GM19372 (cell line): ENCODE measurements around the gene CCDC6.
A peak's percentile ranks its signal among the peaks of the same experiment; 100 is the strongest.

Experiments used
- ATAC-seq: cut with Tn5 transposase; IDR thresholded peaks from one replicate; pipeline ENCODE4 v1.9.1; 2021; ENCODE audit warnings: mild to moderate bottlenecking, low read depth, moderate library complexity; ENCODE audit not compliant: unreplicated experiment

The CCDC6 gene

DNA sequence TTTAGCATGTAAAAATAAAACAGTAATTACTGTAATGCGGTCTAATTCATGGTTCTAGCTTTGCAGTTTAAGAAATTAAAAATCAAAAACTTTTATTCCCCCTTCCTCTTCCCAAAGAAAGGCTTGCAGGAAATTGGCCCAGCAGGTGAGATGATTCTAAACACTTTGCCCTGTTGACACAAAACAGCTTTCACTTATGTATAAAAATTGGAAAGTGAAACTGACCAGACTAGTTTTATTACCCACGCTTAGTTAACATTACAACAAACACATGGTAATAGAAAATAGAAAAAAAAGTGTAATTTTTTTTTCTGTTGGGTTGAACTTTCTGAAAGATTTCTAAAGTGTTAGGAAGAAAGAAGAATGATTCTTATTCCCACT is 1.2 kb upstream of the CCDC6 start:
- ATAC-seq, result no peak

DNA sequence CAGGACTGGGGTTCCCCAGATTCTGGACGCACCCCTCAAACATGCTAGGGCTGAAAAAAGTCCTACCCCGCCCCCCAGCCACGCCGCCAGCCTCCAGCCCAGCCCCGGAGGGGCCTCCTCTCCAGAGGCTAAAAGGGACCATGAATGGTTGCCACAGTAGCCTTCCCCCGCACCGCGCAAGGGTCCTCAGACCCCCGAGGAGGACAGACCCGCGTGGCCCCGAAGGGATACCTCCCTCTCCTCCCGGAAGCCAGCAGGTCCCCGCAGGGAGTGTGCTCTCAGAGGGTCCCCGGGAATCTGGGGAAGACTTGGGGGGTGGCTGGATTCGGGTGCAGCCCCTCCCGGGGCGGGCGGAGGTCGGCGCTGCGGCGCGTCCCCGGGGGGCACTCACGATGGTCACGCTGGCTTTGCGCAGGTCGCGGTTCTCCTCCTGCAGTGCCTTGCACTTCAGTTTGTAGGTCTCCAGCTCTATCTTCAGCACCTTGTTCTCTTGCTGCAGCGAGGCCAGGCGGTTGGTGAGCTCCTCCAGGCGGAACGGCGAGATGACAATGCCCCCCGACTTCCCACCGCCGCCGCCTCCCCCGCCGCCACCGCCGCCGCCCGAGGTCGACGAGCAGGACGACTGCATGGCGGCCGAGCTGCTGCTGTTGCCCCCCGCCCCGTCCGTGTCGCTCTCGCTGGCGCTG is 482 bp downstream of the CCDC6 start:
- no peak for ATAC-seq

DNA sequence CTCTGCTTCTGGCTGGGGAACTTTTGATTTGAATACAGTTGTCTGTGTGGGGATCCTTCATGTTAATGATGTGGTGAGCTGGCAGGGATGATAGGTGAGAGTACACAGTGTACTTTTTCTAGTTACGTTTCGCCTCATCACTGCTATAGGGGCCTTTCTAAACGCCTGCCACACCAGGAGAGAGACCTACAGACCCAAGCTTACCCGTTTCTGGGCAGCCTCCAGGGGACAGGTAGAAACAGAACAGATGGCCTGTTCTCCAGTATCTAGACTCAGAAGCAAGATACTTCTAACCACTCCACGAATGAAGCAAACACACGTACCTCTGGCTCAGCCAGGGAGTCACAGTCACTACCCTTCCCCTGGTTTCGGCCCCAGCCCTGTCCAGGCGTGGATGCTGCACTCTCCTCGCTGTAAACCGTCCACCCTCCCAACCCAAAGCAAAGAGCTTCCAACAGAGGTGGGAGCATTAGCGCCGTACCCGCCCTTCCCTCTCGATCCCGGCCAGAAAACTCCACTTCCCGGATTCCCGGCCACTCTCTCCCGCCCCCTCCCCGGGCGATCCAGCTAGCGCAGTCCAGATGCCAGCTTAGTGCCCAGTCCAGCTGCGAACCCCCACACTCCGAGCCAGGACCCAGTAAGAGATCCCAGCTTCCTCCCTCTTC is 1.2 kb downstream of the CCDC6 start:
- ATAC-seq, result peak; percentile 34

DNA sequence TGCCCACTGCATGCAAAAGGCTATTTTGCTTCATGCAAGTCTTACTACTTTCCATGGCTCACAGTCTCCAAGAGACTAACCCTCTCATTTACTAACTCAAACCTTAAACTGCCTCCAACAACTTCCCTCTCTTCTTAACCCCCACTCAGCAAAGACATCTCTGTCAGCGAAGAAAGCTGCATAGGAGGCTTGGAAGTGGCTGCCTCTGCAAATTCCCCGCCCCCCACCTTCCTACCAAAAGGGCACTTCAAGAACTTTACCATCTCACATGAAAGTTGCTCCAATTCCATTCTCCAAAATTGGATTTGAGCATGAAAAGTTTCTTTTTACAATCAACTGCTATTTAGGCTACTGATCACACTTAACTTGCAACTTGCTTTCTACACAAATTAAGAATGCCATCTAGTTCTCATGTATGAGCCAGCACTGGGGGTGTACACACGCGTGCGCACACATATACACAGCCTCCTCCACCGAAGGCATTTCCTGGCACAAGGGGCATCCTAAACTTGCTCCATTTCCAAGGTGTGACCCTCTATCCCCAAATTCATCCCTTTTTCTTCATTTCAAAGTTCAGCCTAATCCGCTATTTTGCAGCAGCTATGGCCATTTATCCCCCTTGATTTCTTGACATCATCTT is 1.8 kb downstream of the CCDC6 start:
- ATAC-seq, result no peak

DNA sequence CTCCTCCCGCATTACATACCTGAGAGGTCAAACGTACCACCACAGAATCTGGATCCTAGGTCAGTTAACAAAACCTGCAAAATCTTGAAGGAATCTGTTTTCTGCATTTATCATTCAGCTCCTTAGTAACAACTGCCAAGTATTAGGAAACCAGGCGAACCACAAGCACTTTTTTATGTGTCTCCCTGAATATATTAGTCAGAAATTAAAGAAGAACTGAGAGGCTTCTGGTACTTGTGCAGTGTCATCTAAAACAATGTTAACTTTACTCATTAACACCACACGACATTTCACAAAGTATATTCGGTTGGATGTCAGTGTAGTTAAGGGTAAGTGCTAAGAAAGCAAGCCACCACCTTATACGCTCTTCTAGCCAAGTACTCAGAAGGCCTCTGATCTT is 2.5 kb downstream of the CCDC6 start:
- no peak for ATAC-seq

DNA sequence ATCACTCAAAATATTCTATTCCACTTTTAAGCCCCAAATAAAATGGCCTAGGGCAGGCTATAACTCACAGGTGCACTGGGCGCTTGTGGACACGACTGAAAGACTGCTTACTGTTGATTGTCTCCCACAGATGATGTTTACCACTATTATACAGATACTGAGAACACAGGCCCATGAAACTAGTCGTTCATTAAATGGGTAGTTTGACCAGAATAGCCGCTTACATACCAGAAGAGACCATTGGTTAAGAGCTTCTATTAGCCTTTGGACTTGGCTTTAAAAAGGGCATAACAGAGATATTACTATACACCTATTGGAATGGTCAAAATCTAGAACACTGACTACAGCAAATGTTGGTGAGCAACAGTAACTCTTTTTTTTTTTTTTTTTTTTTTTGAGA is 4.3 kb downstream of the CCDC6 start:
- ATAC-seq, result no peak

DNA sequence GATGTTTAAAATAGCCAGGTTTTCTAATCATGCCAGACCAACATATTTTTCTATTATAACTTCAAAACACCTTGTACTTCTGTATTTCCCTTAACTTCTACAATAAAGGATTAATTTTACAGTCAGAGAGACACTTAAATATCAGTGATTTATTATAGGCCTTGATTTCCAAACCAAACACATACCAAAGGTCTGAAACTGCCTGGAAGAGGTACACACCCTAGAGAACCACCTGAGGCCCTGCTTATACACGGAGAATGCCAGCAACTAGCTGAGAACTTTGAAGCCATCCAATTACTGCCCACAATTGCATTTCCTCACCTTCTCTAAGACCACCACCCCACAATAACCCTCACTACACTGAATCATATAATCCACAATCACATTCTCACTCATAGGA is 4.9 kb downstream of the CCDC6 start:
- ATAC-seq, result no peak

DNA sequence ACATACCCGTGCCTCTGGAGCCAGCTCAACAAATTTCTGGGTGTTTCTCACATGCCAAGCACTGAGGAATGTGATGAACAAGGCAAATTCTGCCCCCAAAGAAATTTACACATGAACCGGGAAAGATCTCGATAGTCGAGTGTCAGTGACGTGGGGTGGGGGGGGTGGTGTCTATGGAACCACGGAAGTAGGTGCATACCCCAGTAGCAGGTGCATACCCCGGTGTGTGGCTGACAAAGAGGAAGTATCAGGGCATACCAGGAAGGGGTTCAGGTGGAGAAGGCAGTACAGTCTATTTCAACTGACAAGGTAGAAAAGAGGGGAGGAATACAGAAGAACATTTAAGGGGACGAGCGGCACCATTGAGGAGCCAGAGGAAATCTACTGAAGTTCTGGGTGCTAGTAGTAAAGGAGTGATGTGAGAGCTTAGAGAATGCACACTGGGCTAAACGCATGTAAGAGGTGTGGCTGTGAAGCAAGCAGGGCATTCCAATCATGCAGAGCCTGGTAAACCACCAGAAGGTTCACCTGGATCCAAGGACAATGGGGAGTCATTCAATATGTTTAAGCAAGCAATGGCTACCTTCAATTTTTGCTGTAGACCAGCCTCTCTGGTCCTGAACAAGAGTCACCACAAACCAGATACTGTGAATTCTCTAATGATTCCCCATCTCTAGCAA is 6.2 kb downstream of the CCDC6 start:
- ATAC-seq, result no peak

DNA sequence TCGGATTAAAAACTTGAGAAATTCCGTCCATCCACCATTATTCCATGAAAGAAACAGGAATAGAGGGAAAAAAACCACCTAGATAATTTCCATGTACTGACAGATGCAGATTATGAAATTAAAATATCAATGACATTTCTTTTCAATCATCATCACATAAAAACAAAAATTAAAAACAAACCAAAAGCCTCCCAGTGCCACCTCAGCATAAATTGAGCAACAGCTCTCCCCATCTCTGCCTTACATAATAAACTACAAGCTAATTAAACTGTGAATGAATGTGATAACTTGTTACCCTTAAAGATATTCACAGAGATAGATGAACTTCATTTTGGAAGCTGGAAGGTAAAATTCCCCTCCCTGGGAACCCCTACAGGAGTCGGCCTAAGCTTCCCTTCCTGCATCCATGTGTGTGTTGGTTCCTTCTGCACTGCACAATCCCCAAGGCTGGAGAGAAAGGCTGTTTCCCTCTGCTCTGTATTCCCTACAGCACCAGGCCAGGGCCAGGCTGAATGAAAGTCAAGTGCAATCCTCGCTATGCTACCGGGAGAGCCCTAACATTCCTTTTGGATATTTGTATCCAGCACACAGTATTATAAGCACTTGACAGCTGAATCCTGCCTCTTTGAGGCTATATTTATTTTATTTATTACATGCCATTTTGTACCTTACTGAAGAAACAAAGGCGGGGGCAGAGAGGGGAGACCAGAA is 8.1 kb downstream of the CCDC6 start:
- ATAC-seq, result no peak

DNA sequence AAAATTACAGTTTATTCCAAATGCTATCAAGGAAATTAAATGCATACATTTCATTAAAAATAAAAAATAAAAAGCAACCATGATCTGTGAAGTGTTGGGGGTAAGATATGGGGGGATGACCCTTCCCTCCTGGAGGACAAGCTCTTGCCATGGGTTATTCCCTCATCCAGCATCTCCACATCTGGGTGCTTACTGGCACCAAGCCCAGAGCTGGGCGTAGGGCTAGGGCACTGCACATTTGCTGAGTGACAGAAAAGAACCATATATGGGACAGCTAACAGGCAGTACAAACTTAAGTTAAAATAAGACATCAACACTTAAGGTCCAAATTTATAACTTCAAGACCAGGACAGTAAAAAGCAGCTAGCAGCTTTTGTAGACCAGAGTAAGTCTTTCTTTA is 10.2 kb downstream of the CCDC6 start:
- ATAC-seq, result no peak

DNA sequence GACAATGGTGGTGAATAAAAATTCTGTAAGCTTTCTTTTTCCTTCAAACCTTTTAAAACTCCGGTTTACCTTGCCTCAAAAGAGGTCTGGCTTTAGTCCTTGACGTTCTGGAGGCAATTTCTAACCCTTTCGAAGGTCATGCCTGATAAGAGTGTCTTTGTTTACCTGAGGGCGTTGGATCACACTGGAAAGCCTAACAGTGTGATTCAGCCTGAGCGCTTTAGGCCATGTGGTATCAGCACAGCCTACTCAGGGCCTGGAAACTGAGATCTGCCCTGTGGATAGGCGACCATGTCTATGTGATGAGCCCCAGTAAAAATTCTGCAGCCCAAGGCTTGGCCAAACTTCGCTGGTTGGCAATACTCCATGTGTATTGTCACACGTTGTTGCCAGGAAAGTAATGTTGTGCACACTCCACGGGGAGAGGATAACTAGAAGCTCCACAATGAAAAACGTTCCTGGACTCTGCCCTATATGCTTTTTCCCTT is 10.7 kb downstream of the CCDC6 start:
- ATAC-seq, result no peak

DNA sequence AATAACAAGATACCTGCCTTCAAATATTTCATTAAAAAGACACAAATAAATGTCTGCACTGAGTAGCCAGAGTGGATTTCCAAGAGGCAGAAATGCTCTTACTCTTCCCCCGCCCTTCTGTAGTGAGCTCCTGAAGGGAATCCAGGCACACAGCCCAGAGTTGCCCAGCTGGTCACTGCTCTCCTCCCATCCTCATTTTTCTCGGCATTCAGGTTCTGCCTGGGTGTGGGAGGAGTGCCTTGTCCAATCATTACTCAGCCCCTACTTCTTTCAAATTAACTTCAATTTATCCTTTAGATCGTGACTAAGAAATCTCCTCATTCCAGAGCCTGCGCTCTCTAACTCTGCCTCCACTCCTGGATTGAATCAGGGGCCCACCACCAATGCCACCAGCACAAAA is 12.2 kb downstream of the CCDC6 start:
- no peak for ATAC-seq

DNA sequence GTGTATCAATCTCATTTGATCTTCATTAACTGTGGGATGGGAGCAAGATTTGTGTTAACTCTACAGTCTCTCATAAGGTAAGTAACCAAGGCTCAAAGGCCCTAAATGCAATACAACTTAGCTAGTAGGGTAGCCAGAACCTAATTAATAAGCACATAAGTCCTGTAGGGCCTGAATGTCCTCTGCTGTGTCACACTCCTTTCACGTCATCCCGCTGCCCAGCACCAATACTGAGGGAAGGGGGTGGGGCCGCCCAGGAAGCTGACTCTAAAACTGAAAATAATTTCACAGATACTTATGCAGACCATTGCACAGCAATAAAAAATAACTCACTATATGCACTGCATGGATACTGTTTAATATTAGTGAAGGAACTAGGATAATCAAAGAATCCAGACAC is 13.7 kb downstream of the CCDC6 start:
- ATAC-seq, result no peak

DNA sequence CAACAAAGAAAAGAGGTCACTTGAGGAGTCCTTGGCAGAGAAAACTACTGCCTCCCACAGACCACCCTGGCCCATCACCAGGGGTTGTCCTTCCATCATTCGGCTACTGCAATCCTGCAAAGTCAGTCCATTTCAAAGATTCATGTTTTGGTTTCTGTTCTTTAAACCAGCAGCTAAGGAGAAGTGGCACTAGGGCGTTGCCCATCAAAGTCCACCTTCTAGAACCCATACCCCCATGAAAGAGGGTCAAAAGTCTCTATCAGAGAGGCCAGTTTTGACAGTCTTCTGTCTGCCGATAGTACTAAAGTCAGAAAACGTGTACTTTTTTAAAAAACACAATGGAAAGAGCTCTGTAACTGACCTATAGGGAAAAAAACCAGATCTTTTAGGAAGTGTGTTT is 14.4 kb downstream of the CCDC6 start:
- no peak for ATAC-seq

DNA sequence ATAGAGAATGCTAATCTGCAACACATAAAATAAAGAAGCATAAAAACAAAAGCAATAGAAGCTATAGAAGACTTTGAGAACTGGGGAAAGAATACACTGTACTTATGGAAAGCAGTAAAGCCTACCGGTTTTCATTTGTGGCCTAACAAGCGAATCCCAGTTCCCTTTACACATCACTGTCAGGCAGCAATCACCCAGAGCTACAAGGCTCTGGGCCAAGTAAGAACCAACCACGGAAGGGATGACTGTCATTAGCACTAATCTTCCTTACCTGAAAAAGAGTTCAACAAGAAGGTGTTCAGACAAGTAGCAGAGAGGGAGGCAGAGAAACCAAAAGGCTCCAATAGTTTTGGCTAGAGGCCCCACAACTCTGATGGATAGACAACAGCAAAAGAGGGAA is 15.0 kb downstream of the CCDC6 start:
- ATAC-seq, result no peak

DNA sequence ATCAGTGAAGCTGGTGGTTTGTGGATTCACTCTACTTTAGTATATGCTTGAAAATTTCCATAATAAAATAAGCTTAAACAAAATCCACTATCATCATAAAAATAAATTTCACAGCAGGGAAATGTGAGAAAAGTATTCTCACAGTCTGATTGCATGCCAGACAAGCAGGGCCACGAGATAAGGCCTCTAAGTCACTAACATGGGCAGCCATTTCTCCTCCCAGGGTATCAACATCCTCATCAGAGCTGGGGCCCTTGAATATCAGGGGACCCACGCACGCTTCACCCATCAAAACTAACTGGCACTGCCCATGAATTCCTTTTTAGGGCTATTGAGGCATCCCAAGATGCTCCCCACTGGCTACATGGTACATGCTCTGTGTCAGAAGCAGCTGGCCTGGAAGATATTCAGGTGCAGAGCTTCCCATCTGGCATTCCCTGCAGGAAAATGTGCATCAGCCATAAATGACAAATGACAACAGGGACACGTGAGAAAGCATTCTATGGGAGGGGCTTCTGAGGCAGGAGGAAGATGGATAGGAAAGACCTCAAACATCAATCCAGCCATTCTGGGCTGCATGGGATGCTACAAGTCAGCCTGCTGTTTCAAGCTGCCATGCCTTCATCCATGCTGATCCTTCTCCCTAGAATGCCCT is 17.4 kb downstream of the CCDC6 start:
- no peak for ATAC-seq

DNA sequence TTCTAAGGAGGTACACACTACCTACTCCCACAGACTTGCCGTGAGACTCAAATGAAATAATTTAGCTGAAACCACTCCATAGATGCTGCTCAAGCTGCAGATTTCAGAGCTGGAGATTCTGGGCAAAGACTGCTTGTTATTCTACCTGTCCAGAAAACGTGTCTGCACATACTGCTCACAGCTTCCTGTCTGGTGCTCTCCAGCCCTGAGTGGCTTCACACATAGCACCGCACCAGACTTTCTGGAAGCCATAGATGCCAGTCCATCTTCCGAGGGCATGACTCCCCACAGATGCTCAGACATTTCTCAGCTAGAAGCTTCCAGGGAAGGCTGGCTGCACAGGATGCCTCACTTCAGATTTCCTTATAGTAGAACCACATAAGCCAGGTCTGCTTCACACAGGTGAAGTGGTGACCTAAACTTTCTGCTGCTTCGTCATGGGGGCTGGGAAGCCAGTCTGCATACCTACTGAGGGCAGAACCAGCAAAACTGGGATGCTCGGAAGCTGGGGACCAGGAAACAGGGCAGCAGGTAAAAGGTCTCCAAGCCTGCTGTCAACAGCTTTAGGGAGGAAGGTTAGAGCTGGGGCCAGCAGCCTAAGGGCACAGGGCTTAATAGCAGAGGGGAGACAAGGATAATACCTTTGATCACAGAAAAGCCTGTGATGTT is 18.2 kb downstream of the CCDC6 start:
- ATAC-seq, result no peak

DNA sequence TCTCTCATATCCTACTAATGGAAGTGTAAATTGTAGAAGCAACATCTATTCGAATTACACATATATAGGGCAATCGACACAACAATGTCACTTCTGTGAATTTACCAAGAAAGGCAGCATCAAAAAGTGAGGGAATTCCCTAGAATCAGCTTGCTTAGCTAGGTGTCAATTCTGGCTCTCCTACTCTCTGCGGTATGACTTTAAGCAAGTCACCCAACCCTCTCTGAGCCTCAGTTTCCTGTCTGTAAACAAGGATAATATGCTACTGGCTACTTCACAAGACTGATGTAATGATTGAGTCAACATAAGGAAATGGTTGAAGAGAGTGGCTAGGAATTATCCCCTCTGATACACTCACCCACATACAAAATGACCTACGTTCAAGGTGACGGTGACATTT is 19.4 kb downstream of the CCDC6 start:
- ATAC-seq, result no peak

DNA sequence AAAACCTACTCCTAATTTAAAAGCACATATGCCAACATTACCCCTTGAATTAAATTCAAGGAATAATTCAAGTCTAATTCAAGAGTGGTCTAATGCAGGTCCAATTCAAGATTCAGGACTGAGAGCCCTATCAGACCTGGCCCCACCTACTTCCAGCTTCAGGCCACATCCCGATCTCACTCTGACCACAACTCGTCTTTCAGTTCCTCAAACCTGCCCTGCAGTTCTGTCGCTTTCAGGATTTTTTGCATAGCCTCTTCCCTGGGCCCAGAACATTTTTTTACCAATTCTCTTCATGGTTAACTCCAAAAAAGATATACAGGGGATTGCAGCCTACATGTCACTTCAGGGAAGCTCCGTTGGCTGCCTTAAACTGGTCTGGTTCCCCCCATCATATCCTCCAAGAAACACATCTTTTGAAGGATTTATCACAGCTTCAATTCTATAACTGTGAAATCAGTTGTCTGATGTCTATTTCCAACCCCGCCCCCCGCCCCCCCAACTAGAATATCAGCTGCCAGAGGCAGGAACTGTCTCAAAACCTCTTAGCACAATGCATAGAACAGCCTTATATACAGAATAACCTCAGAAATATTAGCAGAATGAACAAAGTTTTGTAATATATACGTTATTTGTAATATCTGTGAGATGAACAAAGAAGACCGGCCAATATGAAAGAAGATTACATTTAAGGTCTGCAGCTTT is 20.8 kb downstream of the CCDC6 start:
- peak; percentile 85 for ATAC-seq
